ENCODE data around the gene PDCD1. TPM values are rescaled to one million over a fixed set of nuclear protein-coding genes. Genes with fewer than 3 reads are reported as not detected.

The PDCD1 gene
- total and polyA plus RNA-seq, 10 of the 15 experiments (the other 5 are each of a cell fraction or from before 2014, with no cell fraction given) = 0.62 to 6.4 (median 2.9) TPM; not detected in 2

DNA sequence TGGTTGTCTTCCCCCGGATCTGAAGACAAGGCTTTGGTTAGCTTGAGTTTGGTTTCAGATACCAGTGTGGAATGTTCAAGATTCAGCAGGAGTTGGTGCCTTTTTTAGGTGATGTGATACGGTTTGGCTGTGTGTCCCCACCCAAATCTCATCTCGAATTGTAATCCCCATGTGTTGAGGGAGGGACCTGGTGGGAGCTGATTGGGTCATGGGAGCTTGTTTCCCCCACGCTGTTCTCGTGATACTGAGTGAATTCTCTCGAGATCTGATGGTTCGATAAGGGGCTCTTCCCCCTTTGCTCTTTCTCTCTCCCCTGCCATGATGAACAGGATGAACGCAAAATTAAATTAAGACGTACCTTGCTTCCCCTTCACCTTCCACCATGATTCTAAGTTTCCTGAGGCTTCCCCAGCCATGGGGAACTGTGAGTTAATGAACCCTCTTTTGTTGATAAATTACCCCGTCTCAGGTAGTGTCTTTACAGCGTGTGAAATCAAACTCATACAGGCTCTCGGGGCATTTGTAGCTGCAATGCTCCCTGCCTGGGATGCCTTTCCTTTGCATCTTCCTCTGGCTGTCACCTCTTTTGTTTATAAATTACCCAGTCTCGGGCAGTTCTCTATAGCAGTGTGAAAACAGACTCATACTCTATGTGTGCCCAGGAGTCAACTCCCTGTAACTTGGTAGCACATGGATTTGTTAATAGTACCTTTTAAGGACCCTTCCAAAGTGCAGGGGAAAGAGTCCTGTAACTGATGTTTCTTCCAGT lies 21.3 kb downstream of the PDCD1 start:
- ChIA-PET POLR2A (interaction anchor here (0.6 to 0.9 kb wide), 3 partner anchors 32 to 184 kb away, joined by 3 to 7 read pairs (median 3); no protein-coding TSS in a partner anchor), SMC1A (ENCODE audit: uncharacterized antibody, unreplicated experiment) (interaction anchor here (1.4 to 2.1 kb wide), 2 partner anchors 17 to 49 kb away, joined by 3 to 4 read pairs; no protein-coding TSS in a partner anchor), RAD21 (ENCODE audit: unreplicated experiment) (no interaction called here), CTCF (interaction anchor here (1.1 kb wide), 1 partner anchor 21 kb away, joined by 7 read pairs; the partner anchor contains the start of gene PDCD1)
- in situ Hi-C loops (cut with MboI) = no loop called here
- 47% methylated on average over 13 of the region's 13 CpGs for WGBS (ENCODE audit: insufficient coverage, insufficient replicate concordance, low lambda C conversion rate, missing lambda C conversion rate)
- no peak overlapping the region for H3K27ac ChIP-seq (ENCODE audit: control insufficient read depth, insufficient read depth)
- DNase-seq (ENCODE audit: low read depth, low spot score) (no peak), ATAC-seq (no peak), FAIRE-seq (no peak)
- TF ChIP-seq, protein P1, sequence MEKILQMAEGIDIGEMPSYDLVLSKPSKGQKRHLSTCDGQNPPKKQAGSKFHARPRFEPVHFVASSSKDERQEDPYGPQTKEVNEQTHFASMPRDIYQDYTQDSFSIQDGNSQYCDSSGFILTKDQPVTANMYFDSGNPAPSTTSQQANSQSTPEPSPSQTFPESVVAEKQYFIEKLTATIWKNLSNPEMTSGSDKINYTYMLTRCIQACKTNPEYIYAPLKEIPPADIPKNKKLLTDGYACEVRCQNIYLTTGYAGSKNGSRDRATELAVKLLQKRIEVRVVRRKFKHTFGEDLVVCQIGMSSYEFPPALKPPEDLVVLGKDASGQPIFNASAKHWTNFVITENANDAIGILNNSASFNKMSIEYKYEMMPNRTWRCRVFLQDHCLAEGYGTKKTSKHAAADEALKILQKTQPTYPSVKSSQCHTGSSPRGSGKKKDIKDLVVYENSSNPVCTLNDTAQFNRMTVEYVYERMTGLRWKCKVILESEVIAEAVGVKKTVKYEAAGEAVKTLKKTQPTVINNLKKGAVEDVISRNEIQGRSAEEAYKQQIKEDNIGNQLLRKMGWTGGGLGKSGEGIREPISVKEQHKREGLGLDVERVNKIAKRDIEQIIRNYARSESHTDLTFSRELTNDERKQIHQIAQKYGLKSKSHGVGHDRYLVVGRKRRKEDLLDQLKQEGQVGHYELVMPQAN (conservative IDR thresholded peaks at IDR 0.05) = no peak
- H3K9ac ChIP-seq (ENCODE audit: control insufficient read depth, insufficient read depth, low read length) = no peak overlapping the region
- no peaks in the 10 kb centered on the region; the same call in 2 of the 3 replicates for H3K9me3 ChIP-seq (replicated peaks; ENCODE audit: control insufficient read depth, insufficient read depth, low read length)
- no peak overlapping the region for H3K4me2 ChIP-seq (ENCODE audit: control insufficient read depth, insufficient read depth)
- no TSS peak for BruUV-seq (replicated peaks)
- no peak overlapping the region for H2AFZ ChIP-seq (ENCODE audit: control insufficient read depth, low read depth, low read length)
- H4K20me1 ChIP-seq (ENCODE audit: control insufficient read depth, insufficient read depth) = no peaks in the 10 kb centered on the region
- peaks cover 1% of the 10 kb centered on the region; the same call in 1 of the 2 replicates for H3K4me1 ChIP-seq (ENCODE audit: control insufficient read depth, insufficient read depth, low read length)
- H3K27me3 ChIP-seq (replicated peaks in 1 of 2; ENCODE audit: control insufficient read depth in 2 of 2, insufficient read depth in 2 of 2, low read length in 1 of 2) = 0 out of 4 replicates have a peak, but pooled peaks cover 0 to 1% of the 10 kb centered on the region in 2 experiments
- no peaks in the 10 kb centered on the region for H3K79me2 ChIP-seq (ENCODE audit: control insufficient read depth, insufficient read depth, low read length)
- no peak overlapping the region for H3K4me3 ChIP-seq
- no peaks in the 10 kb centered on the region for H3K36me3 ChIP-seq (ENCODE audit: control insufficient read depth in 2 of 2, insufficient read depth in 2 of 2, low read length in 1 of 2)
- intact Hi-C loops (cut with micrococcal nuclease; ENCODE audit: unreplicated experiment) = no loop called here

DNA sequence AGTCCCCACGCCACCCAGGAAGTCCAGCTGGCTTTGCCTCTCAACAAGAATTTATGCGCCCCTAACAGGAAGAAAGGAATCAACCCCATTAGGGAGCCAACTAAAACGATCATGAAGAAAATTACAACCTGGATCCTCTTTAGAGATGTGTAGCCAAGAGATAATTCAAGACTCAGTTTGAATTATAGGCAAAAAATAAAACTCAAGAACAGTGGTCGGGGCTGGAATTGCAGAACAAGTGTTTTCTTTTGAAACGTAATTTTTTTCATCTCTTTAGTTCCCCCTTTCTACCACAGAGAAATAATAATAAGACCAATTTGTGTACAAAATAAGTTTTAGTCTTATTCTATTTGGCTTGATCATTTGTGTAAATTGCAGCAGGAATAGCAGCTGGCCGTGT lies 22.4 kb downstream of the PDCD1 start:
- Histone ChIP-seq H3K79me2 (ENCODE audit: control insufficient read depth, insufficient read depth, low read length) (no peaks in the 10 kb centered on the region), H3K27me3 (replicated peaks in 1 of 2; ENCODE audit: control insufficient read depth in 2 of 2, insufficient read depth in 2 of 2, low read length in 1 of 2) (0 out of 4 replicates have a peak, but pooled peaks cover 0 to 1% of the 10 kb centered on the region in 2 experiments), H2AFZ (ENCODE audit: control insufficient read depth, low read depth, low read length) (no peak overlapping the region), H4K20me1 (ENCODE audit: control insufficient read depth, insufficient read depth) (no peaks in the 10 kb centered on the region), H3K4me2 (ENCODE audit: control insufficient read depth, insufficient read depth) (no peak overlapping the region), H3K27ac (ENCODE audit: control insufficient read depth, insufficient read depth) (no peak overlapping the region), H3K4me3 (no peak overlapping the region), H3K4me1 (ENCODE audit: control insufficient read depth, insufficient read depth, low read length) (no peaks in the 10 kb centered on the region), H3K9me3 (replicated peaks; ENCODE audit: control insufficient read depth, insufficient read depth, low read length) (no peaks in the 10 kb centered on the region; the same call in 2 of the 3 replicates), H3K36me3 (ENCODE audit: control insufficient read depth in 2 of 2, insufficient read depth in 2 of 2, low read length in 1 of 2) (no peaks in the 10 kb centered on the region), H3K9ac (ENCODE audit: control insufficient read depth, insufficient read depth, low read length) (no peak overlapping the region)
- in situ Hi-C loops (cut with MboI) (no loop called here), intact Hi-C loops (cut with micrococcal nuclease; ENCODE audit: unreplicated experiment) (no loop called here)
- POLR2A ChIA-PET = interaction anchor here (0.6 to 0.9 kb wide), 2 partner anchors 33 to 129 kb away, joined by 3 to 6 read pairs; no protein-coding TSS in a partner anchor
- no peak for DNase-seq (ENCODE audit: low read depth, low spot score)
- CTCF ChIA-PET = no interaction called here
- SMC1A ChIA-PET (ENCODE audit: uncharacterized antibody, unreplicated experiment) = interaction anchor here (1.4 kb wide), 1 partner anchor 18 kb away, joined by 3 read pairs; no protein-coding TSS in a partner anchor
- WGBS (ENCODE audit: insufficient coverage, insufficient replicate concordance, low lambda C conversion rate, missing lambda C conversion rate) = 38% methylated on average over 6 of the region's 6 CpGs
- RAD21 ChIA-PET (ENCODE audit: unreplicated experiment) = no interaction called here
- FAIRE-seq = no peak
- no TSS peak for BruUV-seq (replicated peaks)
- ATAC-seq = no peak
- TF ChIP-seq EED (IDR thresholded peaks at IDR 0.05; ENCODE audit: low read depth) (no peak), SUZ12 (IDR thresholded peaks at IDR 0.05; ENCODE audit: unreplicated experiment) (no peak), BRCA1 (IDR thresholded peaks at IDR 0.05; ENCODE audit: low read depth, low read length) (no peak), TCF12 (IDR thresholded peaks at IDR 0.05; ENCODE audit: low read depth, low read length) (no peak), BACH1 (IDR thresholded peaks at IDR 0.05; ENCODE audit: borderline replicate concordance) (no peak), MTA2 (IDR thresholded peaks at IDR 0.05; ENCODE audit: low read depth) (no peak), KLF5 (IDR thresholded peaks at IDR 0.05; ENCODE audit: partially characterized antibody) (no peak)
- TF ChIP-seq, protein P2, sequence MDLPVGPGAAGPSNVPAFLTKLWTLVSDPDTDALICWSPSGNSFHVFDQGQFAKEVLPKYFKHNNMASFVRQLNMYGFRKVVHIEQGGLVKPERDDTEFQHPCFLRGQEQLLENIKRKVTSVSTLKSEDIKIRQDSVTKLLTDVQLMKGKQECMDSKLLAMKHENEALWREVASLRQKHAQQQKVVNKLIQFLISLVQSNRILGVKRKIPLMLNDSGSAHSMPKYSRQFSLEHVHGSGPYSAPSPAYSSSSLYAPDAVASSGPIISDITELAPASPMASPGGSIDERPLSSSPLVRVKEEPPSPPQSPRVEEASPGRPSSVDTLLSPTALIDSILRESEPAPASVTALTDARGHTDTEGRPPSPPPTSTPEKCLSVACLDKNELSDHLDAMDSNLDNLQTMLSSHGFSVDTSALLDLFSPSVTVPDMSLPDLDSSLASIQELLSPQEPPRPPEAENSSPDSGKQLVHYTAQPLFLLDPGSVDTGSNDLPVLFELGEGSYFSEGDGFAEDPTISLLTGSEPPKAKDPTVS (IDR thresholded peaks at IDR 0.05; ENCODE audit: low read depth, low read length) = no peak
